Small intestine (tissue), 4 donors: ENCODE results near the gene MS4A15. TPM values are rescaled to one million over a fixed set of nuclear protein-coding genes. Genes with fewer than 3 reads are reported as not detected.

Experiments used
- polyA plus RNA-seq, 4 donors: library from polyadenylated mRNA; stranded (reverse) in 3 of 4; unstranded in 1 of 4; fragments of 200-250 nt in 3 of 4; fragments of 120-200 nt in 1 of 4; gene quantifications; one replicate each; pipeline versions ENCODE4 v1.2.1 to v1.2.3, GENCODE V29; 2013
- donor health status: healthy with polysubstance abuse.
- donor health status: Bipolar disorder and iron deficiency.
- donor health status: healthy.

Gene MS4A15
- polyA plus RNA-seq, 4 donors, result 0.09 to 7.6 (median 5.1) TPM; not detected in 1

Other genes with a start within 250 kb of the MS4A15 start
- not detected for gene MS4A13, start 241.5 kb upstream of the MS4A15 start, polyA plus RNA-seq
- 100 to 1,000 TPM in 2 of 4 donors, 10 to 100 TPM in 2; 35.7 to 265 (median 141) TPM for gene MS4A8, start 57.3 kb upstream of the MS4A15 start, polyA plus RNA-seq
- gene MS4A18, start 32.1 kb upstream of the MS4A15 start, polyA plus RNA-seq, result 1 to 10 TPM in 1 of 4 donors, under 1 TPM in 2, not detected in 1; 0.77 to 1.1 (median 0.97) TPM
- 10 to 100 TPM in 2 of 4 donors, 1 to 10 TPM in 1, under 1 TPM in 1; 0.61 to 61.9 (median 31.3) TPM for gene MS4A10, start 28.5 kb downstream of the MS4A15 start, polyA plus RNA-seq
- gene CCDC86, start 85.2 kb downstream of the MS4A15 start, polyA plus RNA-seq, result 10 to 100 TPM; 10.5 to 23.7 (median 15.0) TPM
- 1 to 10 TPM in 3 of 4 donors, under 1 TPM in 1; 0.45 to 4.5 (median 3.4) TPM for gene PTGDR2, start 99.1 kb downstream of the MS4A15 start, polyA plus RNA-seq
- 1 to 10 TPM in 1 of 4 donors, under 1 TPM in 1, not detected in 2; 0.33 to 2.7 TPM for gene ZP1, start 110.7 kb downstream of the MS4A15 start, polyA plus RNA-seq
- 100 to 1,000 TPM in 1 of 4 donors, 10 to 100 TPM in 3; 47.9 to 103 (median 80.7) TPM for gene PRPF19, start 149.7 kb downstream of the MS4A15 start, polyA plus RNA-seq
- gene TMEM109, start 157.3 kb downstream of the MS4A15 start, polyA plus RNA-seq, result 10 to 100 TPM; 14.1 to 63.7 (median 33.9) TPM
- gene TMEM132A, start 167.6 kb downstream of the MS4A15 start, polyA plus RNA-seq, result 1 to 10 TPM in 3 of 4 donors, under 1 TPM in 1; 0.89 to 8.6 (median 4.0) TPM
- 10 to 100 TPM in 3 of 4 donors, 1 to 10 TPM in 1; 4.5 to 26.0 (median 11.3) TPM for gene SLC15A3, start 195.3 kb downstream of the MS4A15 start, polyA plus RNA-seq
- gene CD6, start 214.8 kb downstream of the MS4A15 start, polyA plus RNA-seq, result 1 to 10 TPM; 1.3 to 5.1 (median 1.7) TPM